ENCODE measurements around the gene CSMD2.

The CSMD2 gene

GRCh38 chr1:33464552-33464951 lies 700.5 kb downstream of the CSMD2 start:
- no peak for DNase-seq

Data from RPMI8226 (cell line).